NCI-H82 (cell line): Measurements from ENCODE around the gene TAB2.

Experiments
- DNase-seq: peaks from one replicate; lab custom pipeline; 2025; lab: John Stamatoyannopoulos, UW

Gene TAB2

GRCh38 chr6:149372062-149372461 lies 54.5 kb downstream of the TAB2 start:
- DNase-seq = no peak

DNA sequence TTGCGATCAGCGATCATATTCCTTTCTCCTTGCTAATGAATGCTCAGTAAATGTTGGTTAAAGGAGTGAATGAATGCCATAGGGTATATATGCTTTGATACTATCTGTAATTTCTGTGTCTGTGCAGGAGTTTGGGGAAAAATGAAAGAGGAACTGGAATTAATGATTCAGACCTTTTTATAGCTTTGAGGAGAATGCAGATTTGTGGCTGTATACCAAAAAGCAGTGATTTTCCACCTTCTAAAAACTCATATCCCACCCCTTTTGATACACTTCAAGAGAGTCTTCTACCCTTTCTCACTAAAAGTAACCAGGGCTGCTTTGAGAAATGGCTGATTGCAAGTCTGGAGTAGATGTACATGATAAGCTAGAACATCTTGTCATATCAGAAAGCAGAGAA lies 56.0 kb downstream of the TAB2 start:
- no peak for DNase-seq

- no peak for DNase-seq
These were observed 62.5 kb downstream of the TAB2 start for GRCh38 chr6:149379977-149380376.

DNA sequence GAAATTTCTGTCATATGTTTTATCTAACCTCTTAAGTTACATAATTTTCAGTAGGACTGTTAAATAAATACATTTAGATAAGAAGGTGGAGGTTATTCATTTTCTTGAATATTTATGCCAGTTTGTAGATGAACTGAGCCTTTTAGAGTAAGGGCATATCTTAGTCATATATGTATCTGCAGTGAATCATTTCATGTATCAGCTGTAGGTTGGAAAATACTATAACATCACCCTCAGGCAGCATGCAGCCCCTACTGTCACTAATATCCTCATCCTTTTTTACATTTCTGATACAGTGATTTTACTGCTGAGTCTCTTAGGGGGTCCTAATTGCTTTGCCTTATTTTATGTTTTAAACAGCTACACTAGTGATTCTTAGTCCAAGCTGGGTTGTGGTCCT lies 63.0 kb downstream of the TAB2 start:
- DNase-seq = no peak

DNA sequence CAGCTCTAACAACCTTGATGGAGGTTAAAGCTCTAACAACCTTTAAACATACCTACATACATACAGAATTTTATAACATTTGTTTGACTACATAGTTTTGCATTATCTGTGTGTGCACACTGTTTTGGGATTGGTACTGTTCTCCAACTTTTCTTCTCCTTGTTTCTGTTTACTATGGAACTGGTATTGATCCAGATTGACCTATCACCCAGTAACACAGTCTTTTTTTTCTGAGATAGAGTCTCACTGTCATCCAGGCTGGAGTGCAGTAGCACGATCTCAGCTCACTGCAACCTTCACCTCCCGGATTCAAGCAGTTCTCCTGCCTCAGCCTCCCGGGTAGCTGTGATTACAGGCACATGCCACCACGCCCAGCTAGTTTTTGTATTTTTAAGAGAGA lies 65.9 kb downstream of the TAB2 start:
- no peak for DNase-seq

DNA sequence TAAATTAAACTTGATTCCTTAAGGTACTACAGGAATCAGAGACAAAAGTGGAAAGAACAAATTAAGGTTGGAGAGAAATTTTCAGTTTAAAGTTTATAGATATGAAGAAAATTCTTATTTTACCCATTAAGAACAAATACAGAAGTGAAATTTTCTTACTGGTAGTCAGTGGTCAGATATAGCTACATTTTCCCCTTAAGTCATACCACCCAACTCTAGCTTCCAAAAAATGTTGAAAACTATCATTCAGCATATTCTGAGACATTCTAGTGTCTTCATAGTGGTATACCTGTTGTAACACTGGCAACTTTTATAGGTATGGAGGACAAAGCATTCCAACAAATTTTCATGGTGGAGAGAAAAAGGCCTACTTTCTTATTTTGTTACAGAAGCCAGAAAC lies 67.0 kb downstream of the TAB2 start:
- no peak for DNase-seq

GRCh38 chr6:149385998-149386646 lies 68.6 kb downstream of the TAB2 start:
- no peak for DNase-seq

- no peak for DNase-seq
These were observed 70.4 kb downstream of the TAB2 start for GRCh38 chr6:149387779-149388512.

- DNase-seq = no peak
These were observed 72.2 kb downstream of the TAB2 start for GRCh38 chr6:149389509-149390297.

- DNase-seq = no peak
These were observed 74.6 kb downstream of the TAB2 start for GRCh38 chr6:149392093-149392492.

- no peak for DNase-seq
These were observed 75.0 kb downstream of the TAB2 start for GRCh38 chr6:149392535-149392934.

- DNase-seq = no peak
These were observed 75.6 kb downstream of the TAB2 start for GRCh38 chr6:149393002-149393679.

GRCh38 chr6:149395185-149395584 lies 77.7 kb downstream of the TAB2 start:
- no peak for DNase-seq

- no peak for DNase-seq
These were observed 79.9 kb downstream of the TAB2 start for GRCh38 chr6:149397384-149397783.

DNA sequence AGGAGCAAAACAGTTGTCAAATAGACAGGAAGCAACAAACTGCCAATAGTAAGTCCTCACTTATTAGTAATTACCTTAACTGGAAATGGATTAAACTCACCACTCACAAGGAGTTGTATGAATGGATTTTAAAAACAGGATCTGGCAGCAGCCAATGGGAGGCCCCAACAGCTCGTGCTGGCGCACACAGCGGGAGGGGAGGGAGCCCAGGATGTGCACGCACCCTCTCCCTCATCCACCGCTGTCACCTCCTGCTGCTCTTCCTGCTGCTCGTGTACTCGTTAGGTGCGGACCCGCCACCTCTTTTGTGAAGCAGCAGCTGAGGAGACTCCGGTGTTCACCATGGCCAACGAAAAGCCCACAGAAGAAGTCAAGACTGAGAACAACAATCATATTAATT lies 82.5 kb downstream of the TAB2 start, which contains the start of gene SUMO4:
Gene SUMO4 (plus strand): TSS at position 213 of the 400 bp plus-strand sequence. CDS start 130 bp downstream, at position 343.
- no peak for DNase-seq

- DNase-seq = no peak
These were observed 86.0 kb downstream of the TAB2 start for GRCh38 chr6:149403534-149403933.

DNA sequence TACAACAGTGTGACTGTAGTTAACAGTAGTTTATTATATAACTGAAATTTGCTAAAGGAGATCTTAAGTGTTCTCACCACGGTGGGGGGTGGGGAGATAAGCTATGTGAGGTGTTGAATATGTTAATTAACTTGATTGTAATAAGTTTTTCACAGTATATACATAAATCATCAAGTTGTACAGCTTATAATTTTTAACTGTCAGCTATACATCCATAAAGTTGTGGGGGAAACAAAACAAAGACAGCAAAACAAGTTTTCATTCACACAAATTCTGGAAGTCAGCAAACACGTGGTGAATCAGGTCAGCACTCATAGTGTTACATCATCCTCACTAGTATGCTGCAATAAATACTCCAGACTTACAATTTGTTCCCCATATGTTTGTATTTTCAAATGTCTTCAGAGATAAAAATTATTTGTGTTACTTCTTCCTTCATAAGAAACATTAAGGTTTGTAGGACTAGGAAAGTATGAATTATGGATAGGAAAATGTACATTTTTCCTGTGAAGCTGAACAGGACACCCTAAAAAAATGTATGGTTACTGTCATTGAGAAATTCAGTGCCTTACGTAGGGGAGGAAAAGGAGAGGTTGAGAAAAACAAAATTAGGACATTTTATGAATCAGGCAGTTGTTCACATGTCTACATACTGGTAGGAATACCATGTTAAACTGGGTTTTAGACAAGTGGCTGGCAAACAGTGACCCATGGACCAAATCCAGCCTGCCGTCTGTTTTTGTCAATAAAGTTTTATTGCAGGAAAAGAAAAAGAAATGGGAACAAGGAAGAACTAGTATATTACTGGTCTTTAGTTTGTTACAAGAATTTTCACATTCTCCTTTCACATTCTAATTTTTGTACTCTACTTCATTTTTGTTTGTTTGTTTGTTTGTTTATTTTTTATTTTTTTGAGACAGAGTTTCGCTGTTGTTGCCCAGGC lies 88.6 kb downstream of the TAB2 start:
- no peak for DNase-seq

GRCh38 chr6:149409617-149410016 lies 92.1 kb downstream of the TAB2 start:
- no peak for DNase-seq

DNA sequence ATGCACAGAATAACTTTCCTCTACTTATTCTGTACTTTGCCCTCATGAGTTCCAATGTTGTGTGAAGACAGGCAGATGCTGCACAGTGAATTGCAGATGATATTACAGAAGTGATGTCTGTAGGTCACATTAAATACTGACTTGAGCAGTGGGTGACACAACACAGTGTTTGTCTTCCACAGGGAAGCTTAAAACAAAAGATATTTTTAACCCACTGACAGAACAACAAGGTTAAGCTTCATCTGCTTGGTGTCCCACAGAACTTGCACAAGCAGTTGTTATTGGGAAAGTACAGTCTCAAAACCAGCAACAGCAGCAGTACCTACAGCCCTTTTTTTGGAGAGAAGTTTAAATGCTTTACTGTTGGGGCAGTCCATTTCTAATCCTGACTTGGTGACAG lies 93.0 kb downstream of the TAB2 start:
- DNase-seq = no peak

DNA sequence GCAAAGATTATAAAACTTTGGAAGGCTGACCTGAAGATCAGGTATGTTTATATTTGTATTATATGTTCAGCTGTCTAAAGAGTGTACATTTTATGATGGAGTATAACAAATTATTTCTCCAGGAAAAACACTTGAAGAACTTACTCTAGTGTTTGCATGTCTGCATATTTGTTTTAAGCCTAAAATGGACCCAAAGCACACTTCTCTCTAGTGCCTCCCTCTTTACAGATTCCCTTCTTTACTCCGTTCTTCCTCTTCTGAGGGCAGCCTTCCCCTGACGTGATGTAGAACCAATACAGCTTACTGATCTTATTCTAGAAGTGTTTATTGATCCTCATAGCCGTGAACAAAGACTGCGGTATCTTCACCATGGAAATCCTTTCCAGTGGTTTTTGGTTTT lies 96.5 kb downstream of the TAB2 start:
- no peak for DNase-seq

GRCh38 chr6:149414821-149415220 lies 97.3 kb downstream of the TAB2 start:
- peak; percentile 34 for DNase-seq
